ENCODE measurements around the gene ZNF438.
A peak's percentile ranks its signal among the peaks of the same experiment; 100 is the strongest.

Gene ZNF438

DNA sequence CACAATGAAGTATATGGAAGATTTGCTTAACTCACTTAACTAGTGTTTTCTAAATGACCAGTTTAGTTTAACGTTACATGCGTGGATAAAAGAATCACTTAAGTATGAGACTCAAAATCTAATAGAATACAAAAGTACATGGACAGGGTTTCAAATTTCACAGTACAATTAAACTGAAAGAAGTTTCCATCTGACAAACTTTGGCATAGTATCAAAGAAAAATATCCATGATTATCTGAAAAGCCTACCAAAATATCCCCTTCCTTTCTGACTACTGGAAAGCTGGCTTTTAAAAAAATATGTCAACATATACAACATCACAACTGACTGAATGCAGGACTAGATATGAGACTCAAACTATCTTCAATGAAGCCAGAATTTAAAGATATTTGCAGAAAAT is 164.8 kb downstream of the ZNF438 start:
- no peak for TF ChIP-seq POLR2A (IDR thresholded peaks at IDR 0.05; ENCODE audit: low read depth, low read length)
- DNase-seq (ENCODE audit: insufficient read length, low spot score) (no peak), FAIRE-seq (no peak)

- TF ChIP-seq POLR2A (IDR thresholded peaks at IDR 0.05; ENCODE audit: low read depth, low read length): no peak
- FAIRE-seq (no peak), DNase-seq (ENCODE audit: insufficient read length, low spot score) (no peak)
These were observed 166.3 kb downstream of the ZNF438 start for GRCh38 chr10:30865141-30865926.

GRCh38 chr10:30863516-30864210 is 168.0 kb downstream of the ZNF438 start:
- DNase-seq (ENCODE audit: insufficient read length, low spot score) (no peak), FAIRE-seq (no peak)
- no peak for TF ChIP-seq POLR2A (IDR thresholded peaks at IDR 0.05; ENCODE audit: low read depth, low read length)

DNA sequence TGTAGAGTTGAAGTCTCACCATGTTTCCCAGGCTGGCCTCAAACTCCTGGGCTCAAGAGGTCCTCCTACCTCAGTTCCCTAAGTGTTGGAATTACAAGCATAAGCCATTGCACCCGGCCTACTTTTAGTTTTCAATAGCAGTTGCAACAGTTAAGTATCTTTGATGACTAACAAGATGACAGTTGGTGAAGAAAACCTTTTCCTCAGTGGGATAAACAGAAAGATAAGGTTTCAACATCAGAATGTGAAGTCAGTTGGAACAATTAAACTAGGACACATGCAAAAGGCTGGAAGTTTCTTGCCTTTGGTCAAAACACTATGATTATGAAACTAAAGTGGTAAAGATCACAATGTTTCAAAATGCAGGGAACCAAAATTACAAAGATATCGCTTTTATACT is 169.2 kb downstream of the ZNF438 start:
- no peak for TF ChIP-seq POLR2A (IDR thresholded peaks at IDR 0.05; ENCODE audit: low read depth, low read length)
- FAIRE-seq (peak; percentile 6), DNase-seq (ENCODE audit: insufficient read length, low spot score) (no peak)

DNA sequence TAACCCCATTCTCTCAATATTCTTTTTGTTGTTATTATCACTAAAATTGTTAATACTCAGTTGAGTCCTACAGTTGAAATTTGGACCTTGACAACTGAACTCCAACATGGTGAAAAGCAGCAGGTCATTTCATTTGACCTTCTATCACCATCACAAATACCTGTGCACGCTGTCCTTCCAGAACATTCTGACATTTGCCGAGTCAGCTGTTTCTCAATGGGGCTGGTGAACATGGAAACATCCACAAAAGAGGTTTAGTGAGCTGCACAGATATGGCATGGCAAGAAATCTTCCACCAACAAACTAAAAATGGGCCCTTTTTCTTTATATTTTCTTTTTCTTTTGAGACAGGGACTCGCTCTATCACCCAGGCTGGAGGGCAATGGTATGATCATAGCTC is 169.7 kb downstream of the ZNF438 start:
- FAIRE-seq: no peak
- no peak for TF ChIP-seq POLR2A (IDR thresholded peaks at IDR 0.05; ENCODE audit: low read depth, low read length)
- no peak for DNase-seq (ENCODE audit: insufficient read length, low spot score)

DNA sequence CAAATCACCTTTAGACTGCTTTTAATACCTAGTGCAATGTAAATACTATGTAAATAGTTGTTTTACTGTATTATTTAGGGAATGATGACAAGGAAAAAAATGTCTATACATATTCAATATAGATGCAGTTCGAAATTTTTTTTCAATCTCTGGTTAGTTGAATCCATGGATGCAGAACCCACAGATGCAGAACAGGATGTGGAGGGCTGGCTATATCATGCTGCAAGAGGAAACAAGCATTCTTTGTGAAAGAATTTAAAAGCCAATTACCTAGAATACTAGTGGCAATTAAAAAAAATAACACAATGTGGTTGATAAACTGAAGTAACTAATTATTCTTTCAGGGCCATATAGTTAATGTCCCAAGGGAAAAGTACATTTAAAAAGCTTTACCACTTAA is 170.4 kb downstream of the ZNF438 start:
- DNase-seq (ENCODE audit: insufficient read length, low spot score): no peak
- no peak for TF ChIP-seq POLR2A (IDR thresholded peaks at IDR 0.05; ENCODE audit: low read depth, low read length)
- no peak for FAIRE-seq

- no peak for TF ChIP-seq POLR2A (IDR thresholded peaks at IDR 0.05; ENCODE audit: low read depth, low read length)
- DNase-seq (ENCODE audit: insufficient read length, low spot score): no peak
- FAIRE-seq: peak; percentile 43
These were observed 173.2 kb downstream of the ZNF438 start for GRCh38 chr10:30858499-30858898.

DNA sequence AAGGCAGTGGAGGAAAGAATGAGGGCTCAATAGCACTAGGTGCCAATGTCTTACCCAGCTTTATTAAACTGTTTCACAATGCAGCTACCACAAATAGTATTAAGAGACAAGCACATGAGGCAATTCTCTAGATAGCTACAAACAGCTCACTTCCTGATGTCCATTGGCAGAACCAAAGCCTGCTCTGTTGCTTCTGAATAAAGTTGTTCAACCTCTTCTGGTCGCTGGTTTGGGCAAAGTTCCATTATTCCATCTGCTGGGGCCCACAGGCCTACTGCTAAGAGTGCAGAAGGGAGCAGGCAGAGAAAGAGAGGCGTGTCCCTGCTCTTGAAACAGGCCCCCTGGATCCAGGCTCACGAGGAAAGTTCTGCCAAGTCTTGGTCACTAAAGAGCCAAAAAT is 173.9 kb downstream of the ZNF438 start:
- FAIRE-seq (no peak), DNase-seq (ENCODE audit: insufficient read length, low spot score) (no peak)
- TF ChIP-seq POLR2A (IDR thresholded peaks at IDR 0.05; ENCODE audit: low read depth, low read length): no peak

- no peak for TF ChIP-seq POLR2A (IDR thresholded peaks at IDR 0.05; ENCODE audit: low read depth, low read length)
- peak; percentile 41 for FAIRE-seq
- DNase-seq (ENCODE audit: insufficient read length, low spot score): no peak
These were observed 176.5 kb downstream of the ZNF438 start for GRCh38 chr10:30855131-30855530.

DNA sequence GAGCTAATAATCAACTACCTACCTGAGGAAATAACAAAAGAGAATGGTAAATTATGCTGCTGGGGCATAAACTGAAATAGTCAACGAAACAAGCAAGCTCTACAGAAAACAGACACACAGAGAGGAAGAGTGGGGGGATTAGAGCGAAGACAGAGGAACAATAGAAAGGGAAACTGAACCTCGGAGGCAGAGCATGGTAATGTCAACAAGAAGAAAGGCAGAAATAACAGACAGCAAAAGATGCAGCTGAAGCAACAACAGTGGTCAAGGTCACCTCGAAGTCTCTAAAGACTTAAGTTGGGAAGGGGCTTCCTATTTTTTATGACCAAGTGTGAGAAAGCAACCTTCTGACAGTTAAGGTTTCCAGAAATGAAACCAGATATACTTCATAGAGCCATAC is 177.0 kb downstream of the ZNF438 start:
- FAIRE-seq (no peak), DNase-seq (ENCODE audit: insufficient read length, low spot score) (no peak)
- TF ChIP-seq POLR2A (IDR thresholded peaks at IDR 0.05; ENCODE audit: low read depth, low read length): no peak

GRCh38 chr10:30853066-30853465 is 178.6 kb downstream of the ZNF438 start:
- no peak for FAIRE-seq
- DNase-seq (ENCODE audit: insufficient read length, low spot score): no peak
- no peak for TF ChIP-seq POLR2A (IDR thresholded peaks at IDR 0.05; ENCODE audit: low read depth, low read length)

GRCh38 chr10:30850776-30851175 is 180.9 kb downstream of the ZNF438 start:
- no peak for TF ChIP-seq POLR2A (IDR thresholded peaks at IDR 0.05; ENCODE audit: low read depth, low read length)
- DNase-seq (ENCODE audit: insufficient read length, low spot score): no peak
- FAIRE-seq: no peak

DNA sequence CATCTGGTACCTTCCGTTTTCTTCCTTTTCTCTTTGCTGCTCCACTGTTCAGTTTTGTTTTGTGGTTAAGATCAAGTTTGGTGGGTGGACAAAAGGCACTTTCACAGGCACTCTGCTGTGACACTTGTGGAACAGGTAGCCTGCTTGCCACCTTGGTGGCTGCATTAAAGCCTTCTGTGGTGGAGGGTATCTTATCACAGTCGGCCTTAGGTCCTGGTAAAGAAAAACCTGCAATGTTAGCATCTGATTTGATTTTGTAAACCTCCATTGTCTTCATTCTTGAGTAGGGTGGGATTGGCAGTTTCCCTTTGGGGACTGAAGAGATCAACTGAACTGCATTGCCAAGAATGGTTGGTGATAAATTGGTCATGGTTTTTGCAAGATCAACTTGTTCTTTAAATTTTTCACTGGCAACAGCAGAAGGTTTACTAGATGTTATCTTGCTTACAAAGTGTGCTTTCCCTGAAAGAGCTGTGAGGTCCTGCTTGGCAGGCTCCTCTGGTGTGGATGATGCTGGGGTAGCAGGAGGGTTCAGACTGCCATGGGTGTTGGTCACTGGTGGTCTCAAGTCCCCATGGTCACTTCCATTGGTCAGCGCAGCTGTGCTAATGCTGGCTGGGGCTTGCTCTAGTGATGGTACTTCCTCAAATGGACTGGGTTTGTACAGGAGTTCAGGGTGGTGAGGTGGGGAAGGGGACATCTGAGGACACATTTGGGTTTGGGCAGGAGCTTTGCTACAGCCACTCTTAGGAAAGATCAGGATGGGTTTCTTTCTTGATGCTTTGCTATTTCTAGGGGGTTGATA is 182.2 kb downstream of the ZNF438 start:
- TF ChIP-seq POLR2A (IDR thresholded peaks at IDR 0.05; ENCODE audit: low read depth, low read length): no peak
- FAIRE-seq: no peak
- DNase-seq (ENCODE audit: insufficient read length, low spot score): no peak

DNA sequence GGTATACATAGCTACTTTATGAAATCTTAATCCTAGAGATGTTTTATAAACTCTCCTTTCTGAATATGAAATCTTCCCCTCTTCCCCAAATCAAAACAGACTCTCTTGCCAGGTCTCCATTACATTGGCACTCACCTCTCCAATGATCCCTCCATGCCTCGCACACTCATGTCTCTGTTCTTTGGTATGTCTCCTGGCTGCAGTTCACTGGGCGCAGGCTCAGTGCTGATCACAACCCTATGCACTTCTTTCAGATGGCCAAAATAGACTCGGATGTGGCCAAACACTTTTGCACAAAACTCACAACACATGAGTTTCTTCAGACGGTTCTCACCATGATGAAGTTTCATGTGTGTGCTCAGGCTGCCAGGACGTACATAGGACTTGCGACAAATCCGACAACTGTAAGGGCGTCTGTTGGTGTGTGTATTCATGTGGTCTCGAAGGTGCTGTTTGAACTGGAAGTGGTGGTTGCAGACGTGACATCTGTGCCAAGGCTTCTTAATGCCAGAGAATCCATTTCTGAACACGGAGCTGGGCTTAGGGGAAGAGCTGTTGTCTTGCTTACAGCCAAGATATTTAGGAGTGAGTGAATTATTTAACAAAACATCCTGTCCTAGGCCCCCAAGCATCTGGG is 183.2 kb downstream of the ZNF438 start:
- no peak for DNase-seq (ENCODE audit: insufficient read length, low spot score)
- no peak for FAIRE-seq
- TF ChIP-seq POLR2A (IDR thresholded peaks at IDR 0.05; ENCODE audit: low read depth, low read length): no peak
